ENCODE data around the gene TGDS. TPM values are rescaled to one million over a fixed set of nuclear protein-coding genes. Genes with fewer than 3 reads are reported as not detected.

The TGDS gene
- total and polyA plus RNA-seq, 2 of the 8 experiments (the other 6 are each of a cell fraction or from before 2014, with no cell fraction given): 11.6 to 11.8 TPM

- TF ChIP-seq CHD7 (IDR thresholded peaks at IDR 0.05; ENCODE audit: insufficient replicate concordance, low read length) (no peak), TBP (IDR thresholded peaks at IDR 0.05; ENCODE audit: low read depth, low read length) (no peak), CHD1 (IDR thresholded peaks at IDR 0.05; ENCODE audit: low read depth, low read length) (no peak), CTCF (IDR thresholded peaks at IDR 0.05; ENCODE audit: control extremely low read depth in 1 of 3, insufficient read depth in 1 of 3, low read depth in 1 of 3, low read length in 3 of 3) (no peak), HDAC6 (IDR thresholded peaks at IDR 0.05; ENCODE audit: low read depth, low read length) (no peak), TCF12 (IDR thresholded peaks at IDR 0.05; ENCODE audit: low read depth, low read length) (no peak), NANOG (IDR thresholded peaks at IDR 0.05; ENCODE audit: insufficient read depth, low read depth, low read length, poor library complexity, severe bottlenecking) (no peak), TAF1 (IDR thresholded peaks at IDR 0.05; ENCODE audit: low read depth, low read length) (no peak), POU5F1 (IDR thresholded peaks at IDR 0.05; ENCODE audit: low read depth, low read length) (no peak), POLR2AphosphoS5 (IDR thresholded peaks at IDR 0.05; ENCODE audit: low read depth, low read length) (no peak)
Measured at GRCh38 chr13:94598281-94598680, 2.3 kb upstream of the TGDS start (continued).

Measured in H1 (cell line).